Keratinocyte (primary cell): ENCODE data around the gene SCARF2. TPM values are rescaled to one million over a fixed set of nuclear protein-coding genes. Genes with fewer than 3 reads are reported as not detected.
"Not testable (repeated sequence)": the region's sequence is repeated elsewhere in the genome, so short reads cannot be mapped to it uniquely, and the experiment has no call there.

Experiments used
- DNase-seq: peaks from one replicate; pipeline ENCODE4 v3.0.0-alpha.2; 2011; ENCODE audit warnings: low read depth, missing footprints, low spot score
- FAIRE-seq: peaks from 2 replicates; lab custom pipeline; 2011; peaks lifted over from hg19 to GRCh38; lab: Jason Lieb, UNC
- H2AFZ ChIP-seq: 2 replicates; pipeline ENCODE4 v1.6.0; 2012; ENCODE audit warnings: low read length, control low read depth, inconsistent platforms; ENCODE audit not compliant: control insufficient read depth
- H3K27ac ChIP-seq: 2 replicates; pipeline ENCODE4 v1.5.1; 2011; ENCODE audit warnings: low read length; ENCODE audit not compliant: control insufficient read depth, insufficient read depth
- H3K27me3 ChIP-seq: 3 replicates; pipeline ENCODE4 v1.6.0; 2011; ENCODE audit warnings: low read length; ENCODE audit not compliant: control insufficient read depth, insufficient read depth; ENCODE audit errors: extremely low read depth
- H3K36me3 ChIP-seq, 2 experiments: 2 replicates in 1 of 2; 3 replicates in 1 of 2; pipeline ENCODE4 v1.5.1; 2011; ENCODE audit warnings: low read length in 2 of 2, mild to moderate bottlenecking in 1 of 2; ENCODE audit not compliant: control insufficient read depth in 2 of 2, insufficient read depth in 2 of 2; ENCODE audit errors: extremely low read depth in 1 of 2
- H3K4me1 ChIP-seq: 3 replicates; pipeline ENCODE4 v1.5.1; 2011; ENCODE audit warnings: low read length; ENCODE audit not compliant: control insufficient read depth, insufficient read depth; ENCODE audit errors: extremely low read depth
- H3K4me2 ChIP-seq: 3 replicates; pipeline ENCODE4 v1.6.0; 2011; ENCODE audit warnings: low read depth, low read length; ENCODE audit not compliant: control insufficient read depth, insufficient read depth; ENCODE audit errors: extremely low read depth
- H3K4me3 ChIP-seq, 3 experiments: fragments of 200-600 bp in 1 of 3; sonication (generic) in 1 of 3; 2 replicates in 2 of 3; 3 replicates in 1 of 3; pipeline ENCODE4 v1.5.1; 2011 to 2016; ENCODE audit warnings: low read length in 3 of 3, mild to moderate bottlenecking in 3 of 3, control low read depth in 2 of 3, inconsistent platforms in 1 of 3, low read depth in 1 of 3, mixed read lengths in 1 of 3, mixed run types in 1 of 3, moderate library complexity in 1 of 3; ENCODE audit not compliant: control insufficient read depth in 2 of 3, insufficient read depth in 2 of 3; ENCODE audit errors: extremely low read depth in 1 of 3
- H3K79me2 ChIP-seq: 2 replicates; pipeline ENCODE4 v1.6.0; 2012; ENCODE audit warnings: low read length; ENCODE audit not compliant: control insufficient read depth, insufficient read depth
- H3K9ac ChIP-seq: 3 replicates; pipeline ENCODE4 v1.6.0; 2011; ENCODE audit warnings: low read length; ENCODE audit not compliant: control insufficient read depth, insufficient read depth; ENCODE audit errors: extremely low read depth
- H3K9me1 ChIP-seq: 3 replicates; pipeline ENCODE4 v1.6.0; 2011; ENCODE audit warnings: low read length; ENCODE audit not compliant: control insufficient read depth, insufficient read depth; ENCODE audit errors: extremely low read depth
- H3K9me3 ChIP-seq: 2 replicates; pipeline ENCODE4 v1.5.1; 2012; ENCODE audit warnings: low read depth, low read length; ENCODE audit not compliant: control insufficient read depth
- H4K20me1 ChIP-seq: 3 replicates; pipeline ENCODE4 v1.6.0; 2011; ENCODE audit warnings: low read length; ENCODE audit not compliant: control insufficient read depth, insufficient read depth; ENCODE audit errors: extremely low read depth
- CTCF ChIP-seq, 3 experiments: IDR thresholded peaks in 1 of 3; conservative IDR thresholded peaks in 1 of 3; optimal IDR thresholded peaks in 1 of 3; 2 replicates in 2 of 3; 3 replicates in 1 of 3; pipeline versions ENCODE3 to v1.5.1; 2011; ENCODE audit warnings: low read length in 3 of 3, mild to moderate bottlenecking in 3 of 3, moderate library complexity in 2 of 3, control low read depth in 1 of 3, inconsistent platforms in 1 of 3; ENCODE audit not compliant: insufficient read depth in 2 of 3; ENCODE audit errors: extremely low read depth in 1 of 3
- EZH2 ChIP-seq: IDR thresholded peaks from one replicate; pipeline ENCODE4 v1.6.1; 2012; ENCODE audit warnings: inconsistent platforms, mild to moderate bottlenecking, low read length, moderate library complexity
- dilution Hi-C: fragments of 300-500 bp; cut with MboI; formaldehyde crosslinking; loops from one replicate; pipeline ENCODE4 v1.7.0; 2020; ENCODE audit warnings: low sequenced_read_pairs; ENCODE audit not compliant: extremely low pct_ligation_motif_present
- polyA plus RNA-seq, 5 experiments: library from polyadenylated mRNA; depleted of rRNA in 3 of 5; stranded (reverse) in 3 of 5; stranded (forward) in 1 of 5; unstranded in 1 of 5; fragments of >200 nt; gene quantifications; 1 replicate in 1 of 5; 2 replicates in 3 of 5; 3 replicates in 1 of 5; pipeline versions ENCODE4 v1.2.1 to v1.2.3, GENCODE V29; 2011 to 2012; ENCODE audit warnings: missing spikeins in 2 of 5, low read depth in 1 of 5, low replicate concordance in 1 of 5
- small RNA-seq, 3 experiments: library from RNA; depleted of rRNA; stranded (forward); fragments of <200 nt; gene quantifications; one replicate each; pipeline ENCODE3, GENCODE V24; 2012; ENCODE audit warnings: low read depth in 3 of 3, low replicate concordance in 1 of 3; ENCODE audit not compliant: insufficient read length in 3 of 3

The SCARF2 gene
- polyA plus RNA-seq, 1 donor (not counting 4 experiments of a cell fraction or from before 2014, with no cell fraction given): 0.05 TPM

DNA sequence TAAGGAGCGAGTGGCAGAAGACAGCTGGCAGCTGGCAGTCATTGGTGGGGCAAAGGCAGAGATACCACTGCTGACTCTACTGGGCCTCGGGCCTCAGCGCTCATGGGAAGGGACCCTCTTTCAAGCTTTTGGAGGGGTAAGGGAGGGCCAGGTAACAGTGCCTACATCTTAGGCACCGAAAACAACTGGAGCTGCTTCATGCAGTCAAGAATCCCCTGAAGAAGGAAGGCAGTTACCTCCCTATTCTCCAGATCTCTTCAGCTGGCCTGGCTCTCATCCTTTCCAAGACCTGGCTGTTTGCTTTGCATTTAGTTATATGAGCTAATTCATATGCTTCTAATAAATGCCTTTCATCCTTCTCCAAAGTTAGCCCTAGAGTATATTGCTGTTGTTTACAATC, 59.5 kb downstream of the SCARF2 start:
- DNase-seq (no peak), FAIRE-seq (no peak)
- H3K4me2 ChIP-seq: no peak overlapping the region
- H3K36me3 ChIP-seq: no peaks in the 10 kb centered on the region
- no peak overlapping the region for H3K9ac ChIP-seq
- no peak overlapping the region for H3K27ac ChIP-seq
- dilution Hi-C loops: no loop called here
- H3K79me2 ChIP-seq: no peaks in the 10 kb centered on the region
- H3K27me3 ChIP-seq: no peaks in the 10 kb centered on the region
- H3K4me3 ChIP-seq: no peak overlapping the region
- no peaks in the 10 kb centered on the region for H3K9me1 ChIP-seq
- H4K20me1 ChIP-seq: no peaks in the 10 kb centered on the region
- H2AFZ ChIP-seq: no peak overlapping the region
- TF ChIP-seq EZH2: no peak
- TF ChIP-seq CTCF (optimal IDR thresholded peaks at IDR 0.05 in 1 of 3, IDR thresholded peaks at IDR 0.05 in 1 of 3, conservative IDR thresholded peaks at IDR 0.05 in 1 of 3; ENCODE audit: extremely low read depth in 1 of 3, insufficient read depth in 2 of 3, low read length in 3 of 3): no peak
- peaks cover 2% of the 10 kb centered on the region for H3K4me1 ChIP-seq
- no peaks in the 10 kb centered on the region for H3K9me3 ChIP-seq

DNA sequence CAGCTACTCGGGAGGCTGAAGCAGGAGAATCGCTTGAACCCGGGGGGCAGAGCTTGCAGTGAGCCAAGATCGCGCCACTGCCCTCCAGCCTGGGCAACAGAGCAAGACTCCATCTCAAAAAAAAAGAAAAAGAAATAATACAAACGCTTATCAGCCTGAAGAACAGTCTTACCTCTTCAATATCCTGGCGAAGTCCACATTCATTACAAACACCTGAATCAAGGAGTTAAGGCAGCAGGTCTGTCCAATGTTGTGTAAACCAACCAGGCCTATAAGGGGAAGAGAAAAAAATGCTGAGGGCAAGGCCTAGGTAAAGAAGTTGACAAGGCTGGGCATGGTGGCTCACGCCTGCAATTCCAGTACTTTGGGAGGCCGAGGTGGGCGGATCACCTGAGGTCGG, 60.6 kb downstream of the SCARF2 start:
- H3K27ac ChIP-seq, H3K79me2 ChIP-seq, FAIRE-seq, H2AFZ ChIP-seq, H3K9me3 ChIP-seq, H3K27me3 ChIP-seq, H3K4me3 ChIP-seq, H3K36me3 ChIP-seq, dilution Hi-C loops, H3K4me1 ChIP-seq, DNase-seq, H3K9ac ChIP-seq, H4K20me1 ChIP-seq, H3K9me1 ChIP-seq, H3K4me2 ChIP-seq: not testable (repeated sequence)

DNA sequence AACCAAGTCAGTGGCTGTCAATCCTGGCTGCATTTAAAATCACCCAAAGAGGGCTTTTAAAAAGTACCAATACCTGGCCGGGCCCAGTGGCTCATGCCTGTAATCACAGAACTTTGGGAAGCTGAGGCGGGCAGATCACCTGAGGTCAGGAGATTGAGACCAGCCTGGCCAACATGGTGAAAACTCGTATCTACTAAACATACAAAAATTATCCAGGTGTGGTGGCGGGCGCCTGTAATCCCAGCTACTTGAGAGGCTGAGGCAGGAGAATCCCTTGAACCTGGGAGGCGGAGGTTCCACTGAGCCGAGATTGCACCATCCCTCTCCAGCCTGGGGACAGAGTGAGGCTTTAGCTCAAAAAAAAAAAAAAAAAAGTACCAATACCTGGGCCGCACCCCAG, 61.3 kb downstream of the SCARF2 start:
- H3K27ac ChIP-seq, H3K4me2 ChIP-seq, H3K79me2 ChIP-seq, DNase-seq, H3K27me3 ChIP-seq, H4K20me1 ChIP-seq, H3K9me1 ChIP-seq, H3K36me3 ChIP-seq, dilution Hi-C loops, H3K9me3 ChIP-seq, H2AFZ ChIP-seq, H3K4me1 ChIP-seq, FAIRE-seq, H3K4me3 ChIP-seq, H3K9ac ChIP-seq: not testable (repeated sequence)

Small RNAs within 50 kb of the gene (small RNA-seq; reads per million reads assigned to genes)
- gene RF00019 (0 reads per million in 3 experiments), gene RN7SL812P (0 reads per million in 3 experiments), gene RNU6-225P (0 reads per million in 3 experiments), gene RNY1P9 (0 reads per million in 3 experiments)

Other genes with a start within 250 kb of the SCARF2 start
- gene RTN4R, start 169.5 kb downstream of the SCARF2 start, polyA plus RNA-seq: 2.5 to 5.6 TPM (median 5.5 TPM) in 3 replicates
- 19.2 to 38.3 TPM (median 25.2 TPM) in 3 replicates for gene DGCR6L, start 117.8 kb downstream of the SCARF2 start, polyA plus RNA-seq
- gene ZNF74, start 43.7 kb downstream of the SCARF2 start, polyA plus RNA-seq: 5.2 to 7.2 TPM (median 6.1 TPM) in 3 replicates
- gene KLHL22, start 58.0 kb upstream of the SCARF2 start, polyA plus RNA-seq: 9.3 to 16.6 TPM (median 10.0 TPM) in 3 replicates
- gene MED15, start 69.8 kb upstream of the SCARF2 start, polyA plus RNA-seq: 24.9 to 51.4 TPM (median 29.2 TPM) in 3 replicates